Cardiac fibroblast (primary cell): ENCODE results near the gene TBX4.

ENCODE experiments used
- DNase-seq, 2 donors: peaks; one replicate each; pipeline versions ENCODE4 v3.0.0 to v3.0.0-alpha.2; 2010; ENCODE audit warnings: low read depth in 2 of 2
- H3K4me3 ChIP-seq, 2 donors: replicated peaks in 1 of 2; 1 replicate in 1 of 2; 2 replicates in 1 of 2; pipeline ENCODE4 v1.5.1; 2011; ENCODE audit warnings: low read depth in 2 of 2, low read length in 2 of 2, mild to moderate bottlenecking in 2 of 2, moderate library complexity in 1 of 2
- TF ChIP-seq, protein P1 (sequence below): IDR thresholded peaks from one replicate; pipeline ENCODE4 v1.5.1; 2011; ENCODE audit warnings: low read depth, mild to moderate bottlenecking, low read length, inconsistent platforms

Gene TBX4

GRCh38 chr17:61459939-61460718 is 7.9 kb downstream of the TBX4 start:
- DNase-seq, result no peak
- TF ChIP-seq, protein P1, sequence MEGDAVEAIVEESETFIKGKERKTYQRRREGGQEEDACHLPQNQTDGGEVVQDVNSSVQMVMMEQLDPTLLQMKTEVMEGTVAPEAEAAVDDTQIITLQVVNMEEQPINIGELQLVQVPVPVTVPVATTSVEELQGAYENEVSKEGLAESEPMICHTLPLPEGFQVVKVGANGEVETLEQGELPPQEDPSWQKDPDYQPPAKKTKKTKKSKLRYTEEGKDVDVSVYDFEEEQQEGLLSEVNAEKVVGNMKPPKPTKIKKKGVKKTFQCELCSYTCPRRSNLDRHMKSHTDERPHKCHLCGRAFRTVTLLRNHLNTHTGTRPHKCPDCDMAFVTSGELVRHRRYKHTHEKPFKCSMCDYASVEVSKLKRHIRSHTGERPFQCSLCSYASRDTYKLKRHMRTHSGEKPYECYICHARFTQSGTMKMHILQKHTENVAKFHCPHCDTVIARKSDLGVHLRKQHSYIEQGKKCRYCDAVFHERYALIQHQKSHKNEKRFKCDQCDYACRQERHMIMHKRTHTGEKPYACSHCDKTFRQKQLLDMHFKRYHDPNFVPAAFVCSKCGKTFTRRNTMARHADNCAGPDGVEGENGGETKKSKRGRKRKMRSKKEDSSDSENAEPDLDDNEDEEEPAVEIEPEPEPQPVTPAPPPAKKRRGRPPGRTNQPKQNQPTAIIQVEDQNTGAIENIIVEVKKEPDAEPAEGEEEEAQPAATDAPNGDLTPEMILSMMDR, result no peak
- no peak overlapping the region for H3K4me3 ChIP-seq

DNA sequence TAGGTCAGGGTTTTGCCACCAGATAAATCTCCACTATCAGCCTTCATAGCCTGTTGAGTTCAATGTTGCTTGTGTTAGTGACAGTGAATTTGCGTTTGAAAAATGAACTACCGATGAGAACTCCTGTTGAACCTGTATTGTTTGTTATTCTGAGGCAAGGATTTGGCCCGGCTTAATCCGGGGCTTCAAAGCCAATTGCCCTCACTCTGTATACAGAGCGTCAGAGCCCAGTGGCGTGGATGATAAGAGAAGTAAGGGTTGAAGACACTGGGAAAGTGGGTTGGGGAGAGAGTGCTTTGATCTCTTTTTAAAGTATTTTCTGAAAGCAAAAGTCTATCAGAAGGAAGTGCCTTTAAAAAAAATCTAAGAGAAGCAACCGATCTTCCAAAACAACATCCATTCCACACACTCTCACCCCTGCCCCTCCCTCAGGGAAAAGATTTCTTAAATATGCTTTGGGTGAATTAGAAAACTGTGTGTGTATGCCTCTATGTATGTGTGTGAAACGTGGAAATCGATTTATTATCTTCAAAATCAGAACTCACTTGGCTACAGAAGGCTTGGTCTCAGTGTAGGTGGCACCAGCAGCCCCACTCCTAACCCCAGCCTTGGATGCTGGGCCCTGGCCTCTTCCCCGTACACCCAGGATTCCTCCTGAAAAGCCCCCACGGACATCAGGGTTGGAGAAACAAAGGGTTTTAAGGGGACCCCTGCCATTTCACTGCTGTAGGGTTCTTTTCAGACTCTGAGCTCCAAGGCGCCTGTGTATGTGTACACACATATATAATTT is 8.8 kb downstream of the TBX4 start:
- DNase-seq, result no peak
- TF ChIP-seq, protein P1, result no peak
- no peak overlapping the region for H3K4me3 ChIP-seq

DNA sequence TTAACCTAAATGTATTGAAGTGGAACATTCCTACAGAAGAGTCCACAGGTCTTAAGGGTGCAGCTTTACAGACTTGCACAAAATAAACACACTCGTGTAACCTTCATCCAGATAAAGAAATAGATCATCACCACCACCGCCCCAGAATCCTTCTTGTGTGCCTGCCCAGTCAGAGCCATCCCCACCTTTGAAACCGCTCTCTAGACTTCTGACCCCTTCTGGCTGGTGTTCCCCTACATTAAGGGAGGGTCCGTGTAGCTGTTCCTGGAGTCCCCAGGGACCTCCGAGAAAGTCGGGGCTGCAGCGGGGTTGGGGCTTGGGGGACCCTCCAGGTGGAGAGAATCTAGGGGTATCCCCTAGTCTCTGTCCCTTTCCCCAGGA is 9.4 kb downstream of the TBX4 start:
- H3K4me3 ChIP-seq, result no peak overlapping the region
- TF ChIP-seq, protein P1, result no peak

GRCh38 chr17:61461967-61462718 is 9.9 kb downstream of the TBX4 start:
- peak in 1 of 2 donors; percentile 10 for DNase-seq
- no peak overlapping the region for H3K4me3 ChIP-seq
- TF ChIP-seq, protein P1, result no peak

More for the DNA sequence above, 9.4 kb downstream of the TBX4 start:
- no peak for DNase-seq

GRCh38 chr17:61462719-61463315 is 10.6 kb downstream of the TBX4 start:
- DNase-seq, result no peak
- no peak overlapping the region for H3K4me3 ChIP-seq
- TF ChIP-seq, protein P1, result no peak
